K562 (cell line): ENCODE results near the gene EXOG. TPM values are rescaled to one million over a fixed set of nuclear protein-coding genes. Genes with fewer than 3 reads are reported as not detected.

ENCODE experiments used
- ATAC-seq: fragments of 200-7000 bp; cut with Tn5 transposase; 3 replicates; pipeline ENCODE4 v1.9.1; 2020; ENCODE audit warnings: moderate library complexity
- BruUV-seq: library from RNA; stranded (reverse); fragments of 400-500 nt; replicated peaks from 2 replicates; lab custom pipeline; 2021; lab: Mats Ljungman, UMichigan
- CTCF ChIA-PET: fragments of 300-600 bp; formaldehyde crosslinking; extraction: SDS; loops from one replicate; lab custom pipeline; 2021; ENCODE audit warnings: low intra/inter-chr PET ratio; lab: Yijun Ruan, JAX
- POLR2A ChIA-PET: fragments of 300-600, 350-650 bp; sonication (Branson Sonifier 250); formaldehyde crosslinking; extraction: SDS; loops from one replicate; lab custom pipeline; 2021; ENCODE audit warnings: antibody characterized with exemption, inconsistent platforms; lab: Yijun Ruan, JAX
- DNase-seq, 4 experiments: peaks; one replicate each; pipeline versions ENCODE4 v3.0.0 to v3.0.0-alpha.2; 2011 to 2018; ENCODE audit warnings: low spot score in 3 of 4, mixed read lengths in 3 of 4; ENCODE audit errors: extremely low read depth in 1 of 4
- FAIRE-seq: peaks from 2 replicates; lab custom pipeline; 2011; peaks lifted over from hg19 to GRCh38; lab: Jason Lieb, UNC
- H2AFZ ChIP-seq: 2 replicates; pipeline ENCODE4 v1.6.0; 2011; ENCODE audit warnings: low read depth, low read length, control low read depth, inconsistent platforms
- H3K27ac ChIP-seq: fragments of 200-600 bp; 3 replicates; pipeline ENCODE4 v1.8.0; 2011; ENCODE audit warnings: low read depth, mild to moderate bottlenecking, control low read depth, inconsistent platforms, low read length, moderate library complexity, mixed read lengths; ENCODE audit errors: extremely low read depth
- H3K27me3 ChIP-seq, 2 experiments: fragments of 300-600 bp in 1 of 2; 2 replicates in 1 of 2; 3 replicates in 1 of 2; pipeline versions ENCODE4 v1.6.0 to v1.8.0; 2011; ENCODE audit warnings: inconsistent platforms in 2 of 2, low read length in 2 of 2, mild to moderate bottlenecking in 1 of 2, mixed read lengths in 1 of 2, moderate library complexity in 1 of 2; ENCODE audit not compliant: control insufficient read depth in 2 of 2, insufficient read depth in 2 of 2
- H3K36me3 ChIP-seq: fragments of 300-600 bp; 3 replicates; pipeline ENCODE4 v1.8.0; 2011; ENCODE audit warnings: mild to moderate bottlenecking, low read length, inconsistent platforms; ENCODE audit not compliant: control insufficient read depth, insufficient read depth
- H3K4me1 ChIP-seq, 2 experiments: fragments of 200-600 bp in 1 of 2; replicated peaks in 1 of 2; 2 replicates in 1 of 2; 3 replicates in 1 of 2; pipeline versions ENCODE4 v1.5.1 to v1.8.0; 2011; ENCODE audit warnings: inconsistent platforms in 2 of 2, low read length in 2 of 2, mild to moderate bottlenecking in 1 of 2, mixed read lengths in 1 of 2, moderate library complexity in 1 of 2; ENCODE audit not compliant: control insufficient read depth in 2 of 2, insufficient read depth in 2 of 2
- H3K4me2 ChIP-seq: 2 replicates; pipeline ENCODE4 v1.6.1; 2011; ENCODE audit warnings: low read length, control low read depth, inconsistent platforms, mixed read lengths; ENCODE audit not compliant: insufficient read depth
- H3K4me3 ChIP-seq: fragments of 200-600 bp; sonication (generic), shearing (Covaris generic); 2 replicates; pipeline ENCODE4 v1.5.1; 2016; ENCODE audit warnings: control low read depth, inconsistent platforms
- H3K79me2 ChIP-seq: fragments of 200-600 bp; 3 replicates; pipeline ENCODE4 v1.8.0; 2011; ENCODE audit warnings: low read length, inconsistent platforms; ENCODE audit not compliant: control insufficient read depth, insufficient read depth
- H3K9ac ChIP-seq, 2 experiments: 2 replicates each; pipeline versions ENCODE4 v1.6.0 to v1.6.1; 2011; ENCODE audit warnings: low read depth in 2 of 2, low read length in 2 of 2, control low read depth in 1 of 2, inconsistent platforms in 1 of 2, mild to moderate bottlenecking in 1 of 2, mixed read lengths in 1 of 2; ENCODE audit not compliant: insufficient read depth in 1 of 2
- H3K9me1 ChIP-seq: one replicate; pipeline ENCODE4 v1.6.0; 2011; ENCODE audit warnings: inconsistent platforms, mild to moderate bottlenecking, low read length, moderate library complexity; ENCODE audit not compliant: control insufficient read depth, insufficient read depth
- H3K9me3 ChIP-seq: replicated peaks from 2 replicates; pipeline ENCODE4 v1.5.1; 2011; ENCODE audit warnings: low read depth, low read length, inconsistent platforms; ENCODE audit not compliant: control insufficient read depth, insufficient read depth
- H4K20me1 ChIP-seq: replicated peaks from 2 replicates; pipeline ENCODE4 v1.6.1; 2011; ENCODE audit warnings: low read length, inconsistent platforms, mixed read lengths; ENCODE audit not compliant: control insufficient read depth, insufficient read depth
- ATF4 ChIP-seq: fragments of 450-650 bp; formaldehyde crosslinking; IDR thresholded peaks from 2 replicates; pipeline ENCODE4 v1.4.0; 2022; ENCODE audit warnings: mild to moderate bottlenecking, moderate library complexity
- BDP1 ChIP-seq: IDR thresholded peaks from 3 replicates; pipeline ENCODE4 v1.6.1; 2011; ENCODE audit not compliant: insufficient read length, insufficient read depth
- BRCA1 ChIP-seq, 2 experiments: fragments of 450-650 bp in 1 of 2; sonication (generic) in 1 of 2; formaldehyde crosslinking in 1 of 2; IDR thresholded peaks; 2 replicates each; pipeline versions ENCODE4 v1.5.0 to v1.6.1; 2017 to 2020; ENCODE audit warnings: mild to moderate bottlenecking in 1 of 2, missing genetic modification reagents in 1 of 2
- CREB3 ChIP-seq: fragments of 450-650 bp; conservative IDR thresholded peaks from 2 replicates; pipeline ENCODE4 v1.6.1; 2016; ENCODE audit warnings: missing genetic modification characterization, low read depth, mild to moderate bottlenecking, missing compliant biosample characterization, moderate library complexity
- ELF4 ChIP-seq: fragments of 450-650 bp; formaldehyde crosslinking; IDR thresholded peaks from 2 replicates; pipeline ENCODE4 v1.4.0; 2022; ENCODE audit warnings: missing genetic modification characterization
- HNRNPL ChIP-seq: fragments of 200-400 bp; formaldehyde crosslinking; IDR thresholded peaks from 2 replicates; pipeline ENCODE4 v1.6.1; 2017; ENCODE audit warnings: low read depth, mild to moderate bottlenecking, low read length
- KHSRP ChIP-seq: fragments of 450-650 bp; IDR thresholded peaks from 2 replicates; pipeline ENCODE4 v1.6.1; 2017
- KLF10 ChIP-seq: fragments of 250-450 bp; sonication (Bioruptor Pico); IDR thresholded peaks from 2 replicates; pipeline ENCODE4 v1.6.1; 2021; ENCODE audit warnings: matching md5 sums
- MTA1 ChIP-seq: fragments of 450-650 bp; IDR thresholded peaks from 2 replicates; pipeline ENCODE4 v1.6.1; 2017; ENCODE audit warnings: borderline replicate concordance
- NFRKB ChIP-seq: fragments of 450-650 bp; IDR thresholded peaks from 2 replicates; pipeline ENCODE4 v1.6.1; 2016; ENCODE audit warnings: low read depth
- RBFOX2 ChIP-seq: fragments of 200-400 bp; formaldehyde crosslinking; IDR thresholded peaks from 2 replicates; pipeline ENCODE4 v1.6.1; 2017; ENCODE audit warnings: low read depth, mild to moderate bottlenecking, low read length, moderate library complexity
- SIX5 ChIP-seq, 2 experiments: IDR thresholded peaks; 2 replicates each; pipeline ENCODE4 v1.6.1; 2011; ENCODE audit warnings: low read length in 2 of 2, borderline replicate concordance in 1 of 2, low read depth in 1 of 2, mild to moderate bottlenecking in 1 of 2, moderate library complexity in 1 of 2; ENCODE audit not compliant: insufficient read depth in 1 of 2
- SMAD3 ChIP-seq: fragments of 450-650 bp; formaldehyde crosslinking; conservative IDR thresholded peaks from 2 replicates; pipeline ENCODE4 v1.4.0; 2020; ENCODE audit warnings: mild to moderate bottlenecking
- TBP ChIP-seq: optimal IDR thresholded peaks from 2 replicates; pipeline ENCODE3; 2011; ENCODE audit warnings: low read depth, low read length, improper control_type of control experiment
- TEAD4 ChIP-seq, 2 experiments: sonication (generic) in 1 of 2; formaldehyde crosslinking in 1 of 2; IDR thresholded peaks; 2 replicates each; pipeline versions ENCODE4 v1.6.1 to v1.8.0; 2012 to 2022; ENCODE audit warnings: borderline replicate concordance in 1 of 2, inconsistent platforms in 1 of 2, low read length in 1 of 2, mild to moderate bottlenecking in 1 of 2, missing genetic modification reagents in 1 of 2
- U2AF2 ChIP-seq: fragments of 200-400 bp; formaldehyde crosslinking; optimal IDR thresholded peaks from 2 replicates; pipeline ENCODE3; 2017; ENCODE audit warnings: low read depth, mild to moderate bottlenecking, low read length
- XRCC5 ChIP-seq: fragments of 200-400 bp; formaldehyde crosslinking; IDR thresholded peaks from 2 replicates; pipeline ENCODE4 v1.6.1; 2017; ENCODE audit warnings: low read depth, mild to moderate bottlenecking, low read length
- ZNF780A ChIP-seq: fragments of 250-450 bp; sonication (Bioruptor Pico); IDR thresholded peaks from 2 replicates; pipeline ENCODE4 v1.5.0; 2021; ENCODE audit warnings: mild to moderate bottlenecking
- WGBS: fragments of 100-300 bp; shearing (Covaris generic); methylation state at CpG from one replicate; pipeline ENCODE4 v1.1.6; 2016; ENCODE audit warnings: low coverage, mixed read lengths; ENCODE audit not compliant: insufficient coverage; ENCODE audit errors: missing lambda C conversion rate; 5-methylcytosine and 5-hydroxymethylcytosine counted together
- in situ Hi-C: fragments of 300-500 bp; cut with MboI; formaldehyde crosslinking; loops from 4 replicates; pipeline ENCODE4 v1.15.0; 2018; ENCODE audit warnings: inconsistent platforms, mixed read lengths
- intact Hi-C: fragments of 100-400 bp; cut with micrococcal nuclease; formaldehyde crosslinking; loops from 2 replicates; pipeline ENCODE4 v1.14.2; 2022
- polyA plus RNA-seq, 8 experiments: library from polyadenylated mRNA; depleted of rRNA in 4 of 8; stranded (reverse) in 5 of 8; unstranded in 3 of 8; fragments of >200 nt; fragmentation: Nextera tagmentation in 2 of 8; fragmentation: Illumina TruSeq in 1 of 8; extraction: Ambion mirVana in 2 of 8; extraction: Trizol in 1 of 8; gene quantifications; 2 replicates each; pipeline versions ENCODE4 v1.2.1 to v1.2.3, GENCODE V29; 2011 to 2014; ENCODE audit warnings: inconsistent platforms in 1 of 8, missing spikeins in 1 of 8
- total RNA-seq, 7 experiments: library from RNA; depleted of rRNA in 6 of 7; stranded (reverse); fragments of >200 nt in 6 of 7; fragmentation: Illumina TruSeq in 2 of 7; extraction: Trizol in 2 of 7; gene quantifications; 2 replicates each; pipeline versions ENCODE4 v1.2.1 to v1.2.3, GENCODE V29; 2011 to 2021; ENCODE audit warnings: low replicate concordance in 1 of 7

The EXOG gene
- total and polyA plus RNA-seq, 9 of the 15 experiments (the other 6 are each of a cell fraction or from before 2014, with no cell fraction given) = 10.8 to 21.7 (median 14.8) TPM

- no peak overlapping the region for H3K4me2 ChIP-seq
- WGBS = 28% methylated on average over 3 of the region's 3 CpGs
- intact Hi-C loops = no loop called here
- H2AFZ ChIP-seq = no peak overlapping the region
- in situ Hi-C loops = no loop called here
- FAIRE-seq (no peak), ATAC-seq (no peak), DNase-seq (no peak)
- no peak overlapping the region for H3K4me3 ChIP-seq
- peaks cover under 1 to 12% of the 10 kb centered on the region in 2 experiments; a peak in 3 of 5 replicates for H3K27me3 ChIP-seq
- H3K9me1 ChIP-seq = no peaks in the 10 kb centered on the region
- CTCF ChIA-PET = no interaction called here
- peaks cover 17% of the 10 kb centered on the region; the same call in 1 of the 2 replicates for H4K20me1 ChIP-seq
- POLR2A ChIA-PET = interaction anchor here (1.0 kb wide), 1 partner anchor 9 kb away, joined by 3 read pairs; no protein-coding TSS in a partner anchor
- TF ChIP-seq ELF4 (CRISPR knock-in tag) = no peak
- no peak for TF ChIP-seq TEAD4 (IDR thresholded peaks at IDR 0.05; ENCODE audit: low read length)
- no peak for TF ChIP-seq TEAD4 (CRISPR knock-in tag; IDR thresholded peaks at IDR 0.05; ENCODE audit: borderline replicate concordance)
- TF ChIP-seq ATF4 (CRISPR knock-in tag) = no peak
- no peak for TF ChIP-seq KLF10 (CRISPR knock-in tag)
- no peak for TF ChIP-seq TBP
- no peak for TF ChIP-seq RBFOX2
- no peak for TF ChIP-seq NFRKB
- TF ChIP-seq MTA1 = no peak
- no peak for TF ChIP-seq U2AF2
- no peak for TF ChIP-seq BDP1
- no peak for TF ChIP-seq SIX5 (IDR thresholded peaks at IDR 0.05; ENCODE audit: borderline replicate concordance in 1 of 2, insufficient read depth in 1 of 2, low read depth in 1 of 2, low read length in 2 of 2)
- TF ChIP-seq BRCA1 (IDR thresholded peaks at IDR 0.05) = no peak
- TF ChIP-seq BRCA1 (CRISPR knock-in tag; IDR thresholded peaks at IDR 0.05) = no peak
- no peak for TF ChIP-seq XRCC5
- no peak for TF ChIP-seq CREB3 (tag)
- no peak for TF ChIP-seq HNRNPL
- no peak for TF ChIP-seq KHSRP
- TF ChIP-seq SMAD3 (CRISPR knock-in tag) = no peak
- no peak for TF ChIP-seq ZNF780A (CRISPR knock-in tag)
- no peaks in the 10 kb centered on the region for H3K9me3 ChIP-seq
- no peaks in the 10 kb centered on the region for H3K79me2 ChIP-seq
- H3K36me3 ChIP-seq = no peaks in the 10 kb centered on the region
- H3K4me1 ChIP-seq = peaks cover 10 to 11% of the 10 kb centered on the region in 2 experiments
- no TSS peak for BruUV-seq
- H3K27ac ChIP-seq = no peak overlapping the region
- no peak overlapping the region for H3K9ac ChIP-seq
Observed at GRCh38 chr3:38536671-38537070, 40.5 kb downstream of the EXOG start.
